Spleen (tissue), 11 donors: ENCODE results near the gene SPATS2. TPM values are rescaled to one million over a fixed set of nuclear protein-coding genes. Genes with fewer than 3 reads are reported as not detected.

ENCODE experiments used
- DNase-seq: peaks from one replicate; pipeline ENCODE4 v3.0.0-alpha.2; 2020
- H3K27ac ChIP-seq, 8 donors: fragments of 200-600 bp; sonication (generic) in 7 of 8; 1 replicate in 4 of 8; 2 replicates in 4 of 8; pipeline versions ENCODE4 v1.5.0 to v1.8.0; 2016 to 2021; ENCODE audit warnings: inconsistent platforms in 4 of 8, mild to moderate bottlenecking in 4 of 8, moderate library complexity in 1 of 8
- H3K27me3 ChIP-seq, 7 donors: fragments of 200-600 bp; sonication (generic) in 6 of 7; replicated peaks in 1 of 7; 1 replicate in 4 of 7; 2 replicates in 3 of 7; pipeline versions ENCODE4 v1.5.0 to v1.8.0; 2016 to 2021; ENCODE audit warnings: inconsistent platforms in 3 of 7, mild to moderate bottlenecking in 1 of 7
- H3K36me3 ChIP-seq, 6 donors: fragments of 200-600 bp; sonication (generic) in 5 of 6; 1 replicate in 4 of 6; 2 replicates in 2 of 6; pipeline versions ENCODE4 v1.5.0 to v1.8.0; 2016 to 2021; ENCODE audit warnings: inconsistent platforms in 2 of 6
- H3K4me1 ChIP-seq, 6 donors: fragments of 200-600 bp; sonication (generic) in 5 of 6; 1 replicate in 3 of 6; 2 replicates in 3 of 6; pipeline versions ENCODE4 v1.5.0 to v1.8.0; 2016 to 2021; ENCODE audit warnings: inconsistent platforms in 3 of 6
- H3K4me3 ChIP-seq, 8 donors: fragments of 200-600 bp; sonication (generic) in 7 of 8; 1 replicate in 4 of 8; 2 replicates in 4 of 8; pipeline versions ENCODE4 v1.5.0 to v1.8.0; 2016 to 2021; ENCODE audit warnings: inconsistent platforms in 4 of 8, mild to moderate bottlenecking in 4 of 8, moderate library complexity in 2 of 8
- H3K9me3 ChIP-seq, 8 donors: fragments of 200-600 bp; sonication (generic) in 7 of 8; 1 replicate in 4 of 8; 2 replicates in 4 of 8; pipeline versions ENCODE4 v1.5.0 to v1.8.0; 2016 to 2021; ENCODE audit warnings: inconsistent platforms in 4 of 8
- CTCF ChIP-seq, 11 experiments: fragments of 200-600 bp in 7 of 11; fragments of 450-650 bp in 4 of 11; sonication (generic) in 4 of 11; IDR thresholded peaks in 8 of 11; conservative IDR thresholded peaks in 3 of 11; 1 replicate in 7 of 11; 2 replicates in 4 of 11; pipeline versions ENCODE4 v1.4.0 to v1.8.0; 2016 to 2021; ENCODE audit warnings: antibody characterized with exemption in 11 of 11, inconsistent platforms in 4 of 11, mild to moderate bottlenecking in 1 of 11
- POLR2A ChIP-seq, 3 donors: fragments of 450-650 bp; IDR thresholded peaks; one replicate each; pipeline ENCODE4 v1.5.1; 2017; ENCODE audit warnings: antibody characterized with exemption in 3 of 3, mild to moderate bottlenecking in 1 of 3
- POLR2AphosphoS5 ChIP-seq, 3 donors: sonication (generic); formaldehyde crosslinking; IDR thresholded peaks; one replicate each; pipeline ENCODE4 v1.5.1; 2017; ENCODE audit warnings: antibody characterized with exemption in 3 of 3
- WGBS, 5 donors: extraction: QIAGEN DNeasy Blood & Tissue Kit in 3 of 5; methylation state at CpG; one replicate each; pipeline versions ENCODE4 v1.1.5 to v1.1.7; 2013 to 2018; 5-methylcytosine and 5-hydroxymethylcytosine counted together
- intact Hi-C: fragments of 100-400 bp; cut with DNase I; formaldehyde crosslinking; loops from one replicate; pipeline ENCODE4 v1.15.0; 2023; ENCODE audit warnings: low total_unique reads
- polyA plus RNA-seq, 3 donors: library from polyadenylated mRNA; stranded (reverse); fragments of 200-250 nt; gene quantifications; one replicate each; pipeline ENCODE4 v1.2.1, GENCODE V29; 2013
- total RNA-seq, 7 donors: library from RNA; depleted of rRNA in 3 of 7; stranded (reverse); fragments of >200 nt in 3 of 7; fragmentation: NEBNext Ultra II Directional in 4 of 7; extraction: Animal tissue kit (Norgen Biotek cat#: 25700) in 4 of 7; gene quantifications; one replicate each; pipeline versions ENCODE4 v1.1.0 to v1.2.1, GENCODE V29; 2016 to 2021
- donor health status: healthy with polysubstance abuse.
- donor health status: DM: no; HTN: no; CAD: no; lungs with moderate emphysema.
- donor health status: DM: no; HTN: no; CAD: no.
- donor health status: Bipolar disorder and iron deficiency.
- donor health status: healthy.
- donor health status: DM: no; HTN: no; CAD: no.
- donor health status: DM: yes; HTN: yes; CAD: no.

Gene SPATS2
- total and polyA plus RNA-seq, 10 donors, result 7.1 to 27.0 (median 19.0) TPM

GRCh38 chr12:49364989-49365388 is 2.3 kb upstream of the SPATS2 start:
- 45 to 89% (median 75%) methylated on average over 1 of the region's 1 CpG for WGBS, 5 donors
- Histone ChIP-seq H3K4me1 (peaks cover 12 to 48% (median 36%) of the 10 kb centered on the region in 6 donors), H3K4me3 (no peak overlapping the region), H3K9me3 (no peaks in the 10 kb centered on the region), H3K36me3 (no peaks in the 10 kb centered on the region), H3K27me3 (peaks cover 0 to 8% (median 0%) of the 10 kb centered on the region in 7 donors), H3K27ac (no peak overlapping the region)
- no peak for DNase-seq
- intact Hi-C loops, result no loop called here
- TF ChIP-seq CTCF (IDR thresholded peaks at IDR 0.05 in 8 of 11, conservative IDR thresholded peaks at IDR 0.05 in 3 of 11), result no peak

- TF ChIP-seq POLR2A (IDR thresholded peaks at IDR 0.05) (no peak), CTCF (IDR thresholded peaks at IDR 0.05 in 8 of 11, conservative IDR thresholded peaks at IDR 0.05 in 3 of 11) (no peak), POLR2AphosphoS5 (IDR thresholded peaks at IDR 0.05) (no peak)
- H3K27ac ChIP-seq, result peak overlapping the region in 2 of 8 donors; percentile 95
- peak overlapping the region in 5 of 8 donors; percentile 69 to 95 (median 79) for H3K4me3 ChIP-seq
- H3K9me3 ChIP-seq, result no peaks in the 10 kb centered on the region
- DNase-seq, result no peak
- H3K36me3 ChIP-seq, result no peaks in the 10 kb centered on the region
- H3K27me3 ChIP-seq, result peaks cover 0 to 2% (median 0%) of the 10 kb centered on the region in 7 donors
- WGBS, 5 donors, result 55 to 67% (median 62%) methylated on average over 5 of the region's 5 CpGs
- peaks cover 13 to 51% (median 38%) of the 10 kb centered on the region in 6 donors for H3K4me1 ChIP-seq
- intact Hi-C loops, result no loop called here
Observed at GRCh38 chr12:49365542-49365941, 1.7 kb upstream of the SPATS2 start.

- Histone ChIP-seq H3K27me3 (no peaks in the 10 kb centered on the region), H3K27ac (peak overlapping the region; percentile 85 to 96 (median 92)), H3K36me3 (no peaks in the 10 kb centered on the region), H3K4me3 (peak overlapping the region; percentile 69 to 95 (median 86)), H3K9me3 (no peaks in the 10 kb centered on the region), H3K4me1 (peaks cover 13 to 51% (median 39%) of the 10 kb centered on the region in 6 donors)
- no peak for DNase-seq
- WGBS, 5 donors, result 3 to 20% (median 14%) methylated on average over 25 to 38 of the region's 38 CpGs
- TF ChIP-seq CTCF (IDR thresholded peaks at IDR 0.05 in 8 of 11, conservative IDR thresholded peaks at IDR 0.05 in 3 of 11) (no peak), POLR2A (IDR thresholded peaks at IDR 0.05) (no peak), POLR2AphosphoS5 (IDR thresholded peaks at IDR 0.05) (no peak)
- intact Hi-C loops, result no loop called here
Observed at GRCh38 chr12:49366096-49366651, 1.1 kb upstream of the SPATS2 start.

GRCh38 chr12:49366652-49367380 is 446 bp upstream of the SPATS2 start:
- peak; percentile 97 for DNase-seq
- H3K4me1 ChIP-seq, result peaks cover 13 to 51% (median 41%) of the 10 kb centered on the region in 6 donors
- intact Hi-C loops, result no loop called here
- H3K27me3 ChIP-seq, result no peaks in the 10 kb centered on the region
- H3K27ac ChIP-seq, result peak overlapping the region; percentile 85 to 96 (median 92)
- H3K36me3 ChIP-seq, result no peaks in the 10 kb centered on the region
- H3K4me3 ChIP-seq, result peak overlapping the region; percentile 69 to 95 (median 86)
- H3K9me3 ChIP-seq, result no peaks in the 10 kb centered on the region
- 0 to 1% (median 0%) methylated on average over 44 to 97 of the region's 97 CpGs for WGBS, 5 donors
- TF ChIP-seq CTCF (IDR thresholded peaks at IDR 0.05 in 8 of 11, conservative IDR thresholded peaks at IDR 0.05 in 3 of 11) (peak in 7 of 11 experiments; percentile 16 to 58 (median 45)), POLR2A (IDR thresholded peaks at IDR 0.05) (peak in 2 of 3 donors; percentile 19 to 48), POLR2AphosphoS5 (IDR thresholded peaks at IDR 0.05) (peak; percentile 77 to 86 (median 81))
